ENCODE measurements around the gene PARD3B. TPM values are rescaled to one million over a fixed set of nuclear protein-coding genes. Genes with fewer than 3 reads are reported as not detected.

Gene PARD3B
- total and polyA plus RNA-seq, 2 of the 8 experiments (the other 6 are each of a cell fraction or from before 2014, with no cell fraction given) = 1.2 to 5.7 TPM

GRCh38 chr2:205650931-205651330, 1105.7 kb downstream of the PARD3B start:
- Histone ChIP-seq H3K9ac (replicated peaks in 1 of 4; ENCODE audit: extremely low read depth in 1 of 4, low read depth in 3 of 4, low read length in 3 of 4) (no peak overlapping the region), H3K14ac (ENCODE audit: insufficient read length) (no peak overlapping the region), H2AFZ (ENCODE audit: low read length) (no peak overlapping the region), H2BK15ac (ENCODE audit: low read length) (no peak overlapping the region), H3K56ac (replicated peaks; ENCODE audit: insufficient read length, low read depth, low read length) (no peak overlapping the region), H2BK12ac (ENCODE audit: low read depth, low read length) (no peak overlapping the region), H3K27ac (ENCODE audit: low read depth, low read length) (no peak overlapping the region), H4K8ac (ENCODE audit: extremely low read depth, insufficient read depth, low read length) (no peak overlapping the region), H3K4me2 (ENCODE audit: insufficient read depth in 1 of 2, low read depth in 2 of 2, low read length in 2 of 2) (no peak overlapping the region; a peak in 1 of 4 replicates), H2BK120ac (replicated peaks; ENCODE audit: low read depth, low read length) (no peak overlapping the region), H3K23ac (ENCODE audit: insufficient read length) (no peak overlapping the region), H3K23me2 (ENCODE audit: low read depth, low read length) (no peaks in the 10 kb centered on the region), H3K9me3 (ENCODE audit: insufficient read depth in 2 of 2, low read depth in 1 of 2, low read length in 1 of 2) (no peaks in the 10 kb centered on the region), H3K4me3 (ENCODE audit: extremely low read depth in 1 of 4, insufficient read depth in 2 of 4, low read depth in 3 of 4, low read length in 4 of 4) (no peak overlapping the region), H2AK5ac (ENCODE audit: low read depth, low read length) (no peak overlapping the region), H4K91ac (replicated peaks; ENCODE audit: insufficient read length, low read length) (no peak overlapping the region), H3K79me2 (ENCODE audit: control insufficient read depth in 1 of 2, insufficient read depth in 2 of 2, low read length in 2 of 2) (no peaks in the 10 kb centered on the region), H4K5ac (ENCODE audit: insufficient read length, low read depth, low read length) (no peak overlapping the region), H3K79me1 (ENCODE audit: low read depth, low read length) (no peaks in the 10 kb centered on the region), H2BK20ac (ENCODE audit: low read length) (peak overlapping the region; percentile 11; the same call in 1 of the 2 replicates), H3K4ac (replicated peaks; ENCODE audit: insufficient read length, low read depth, low read length) (no peak overlapping the region), H3K4me1 (replicated peaks in 1 of 4; ENCODE audit: control insufficient read depth in 3 of 4, insufficient read depth in 4 of 4, low read length in 3 of 4) (peaks cover 0 to 14% (median 9%) of the 10 kb centered on the region in 4 experiments; a peak in 5 of 7 replicates), H3K18ac (ENCODE audit: extremely low read depth, low read length) (peak overlapping the region; percentile 60; the same call in 1 of the 2 replicates), H4K20me1 (replicated peaks in 1 of 2; ENCODE audit: control insufficient read depth in 1 of 2, insufficient read depth in 2 of 2, low read length in 2 of 2) (no peaks in the 10 kb centered on the region), H3K27me3 (replicated peaks in 1 of 4; ENCODE audit: control insufficient read depth in 3 of 4, extremely low read depth in 1 of 4, insufficient read depth in 3 of 4, low read length in 3 of 4) (no peaks in the 10 kb centered on the region; a peak in 2 of 7 replicates), H3K36me3 (ENCODE audit: control insufficient read depth in 2 of 4, insufficient read depth in 4 of 4, low read length in 3 of 4) (no peaks in the 10 kb centered on the region), H2BK5ac (ENCODE audit: low read depth, low read length) (peak overlapping the region; percentile 78)
- WGBS, 2 experiments (ENCODE audit: extremely low coverage in 1 of 2, insufficient coverage in 1 of 2, insufficient read length in 1 of 2, insufficient replicate concordance in 2 of 2, low coverage in 1 of 2, low lambda C conversion rate in 2 of 2, missing lambda C conversion rate in 1 of 2) = 90% methylated on average over 7 of the region's 7 CpGs; no CpG with 5 or more reads in 1 of the 2 experiments
- ChIA-PET CTCF (ENCODE audit: partially characterized antibody) (interaction anchor here (0.6 to 3.3 kb wide), 8 partner anchors 11 to 739 kb away, joined by 3 to 10 read pairs (median 3); no protein-coding TSS in a partner anchor), POLR2A (ENCODE audit: partially characterized antibody) (no interaction called here)
- no peak for DNase-seq (ENCODE audit: low read depth in 1 of 2, low spot score in 2 of 2)
- no peak for FAIRE-seq
- TF ChIP-seq MAX (IDR thresholded peaks at IDR 0.05) = no peak
- no peak for TF ChIP-seq CREB1 (IDR thresholded peaks at IDR 0.05)
- TF ChIP-seq ATF2 (IDR thresholded peaks at IDR 0.05; ENCODE audit: low read length) = no peak
- no peak for TF ChIP-seq USF2 (IDR thresholded peaks at IDR 0.05; ENCODE audit: low read length)
- TF ChIP-seq MAFK (IDR thresholded peaks at IDR 0.05; ENCODE audit: low read depth, low read length) = no peak
- TF ChIP-seq SUZ12 (IDR thresholded peaks at IDR 0.05; ENCODE audit: low read length) = no peak
- no peak for TF ChIP-seq TAF1 (IDR thresholded peaks at IDR 0.05; ENCODE audit: low read depth, low read length)
- TF ChIP-seq FOSL1 (IDR thresholded peaks at IDR 0.05; ENCODE audit: insufficient read depth, low read depth, low read length) = no peak
- TF ChIP-seq PHF8 (conservative IDR thresholded peaks at IDR 0.05; ENCODE audit: low read depth, low read length) = no peak
- no peak for TF ChIP-seq EP300 (IDR thresholded peaks at IDR 0.05; ENCODE audit: borderline replicate concordance in 1 of 2, low read depth in 2 of 2, low read length in 2 of 2)
- no peak for TF ChIP-seq CBX8 (IDR thresholded peaks at IDR 0.05; ENCODE audit: borderline replicate concordance, low read depth, low read length)

All from H1 (cell line).